NCI-H460 (cell line): ENCODE results near the gene PRDM16. TPM values are rescaled to one million over a fixed set of nuclear protein-coding genes. Genes with fewer than 3 reads are reported as not detected.

Experiments used
- DNase-seq: peaks from one replicate; pipeline ENCODE4 v3.0.0-alpha.2; 2016; ENCODE audit warnings: low read depth; ENCODE audit errors: extremely low read depth
- total RNA-seq: library from RNA; depleted of rRNA; stranded (reverse); fragments of >200 nt; shearing (Covaris generic); gene quantifications from 2 replicates; pipeline ENCODE4 v1.2.3, GENCODE V29; 2014

The PRDM16 gene
- total RNA-seq, 1 experiment from 2014 or later = 2.2 TPM

- no peak for DNase-seq
Observed at GRCh38 chr1:3372317-3372716, 303.3 kb downstream of the PRDM16 start.

DNA sequence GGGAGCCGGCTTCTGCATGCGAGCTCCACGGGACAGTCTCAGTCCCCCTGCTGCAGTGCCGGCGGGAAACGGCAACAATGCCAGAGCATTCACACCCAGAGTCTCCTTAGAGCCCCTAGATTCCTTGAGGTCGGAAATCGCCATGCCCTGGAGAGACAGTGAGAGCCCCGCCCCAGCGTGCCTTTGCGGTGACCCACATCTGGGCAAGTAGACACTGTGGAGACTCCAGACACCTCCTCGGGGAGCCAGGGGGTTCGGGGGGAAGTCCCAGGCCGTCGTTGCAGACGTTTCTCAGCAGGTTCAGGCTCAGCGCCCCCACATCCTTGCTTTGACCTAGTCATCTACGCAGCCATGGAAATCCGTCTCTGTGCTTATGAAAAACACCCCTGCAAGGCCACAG lies 304.2 kb downstream of the PRDM16 start:
- no peak for DNase-seq

- no peak for DNase-seq
Observed at GRCh38 chr1:3373700-3374405, 304.9 kb downstream of the PRDM16 start.

DNA sequence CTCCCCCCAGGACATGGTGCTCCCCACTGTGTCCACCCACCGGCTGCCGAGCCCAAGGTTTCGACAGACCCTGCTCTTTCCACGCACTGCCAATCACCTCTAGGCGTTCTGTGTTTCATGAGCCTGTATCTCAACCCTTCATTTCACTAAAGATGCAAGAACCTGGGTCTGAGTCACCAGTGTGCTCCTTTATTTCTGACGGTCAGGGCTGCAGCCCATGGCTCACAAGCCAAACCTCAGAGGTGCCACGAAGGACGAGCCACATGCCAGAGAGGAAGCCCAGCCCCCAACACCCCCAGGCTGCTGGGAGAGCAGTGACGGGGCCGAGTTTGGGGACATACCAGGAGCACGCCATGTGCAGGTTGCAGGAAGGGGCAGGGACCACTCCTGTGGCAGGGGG lies 306.2 kb downstream of the PRDM16 start:
- DNase-seq = no peak

DNA sequence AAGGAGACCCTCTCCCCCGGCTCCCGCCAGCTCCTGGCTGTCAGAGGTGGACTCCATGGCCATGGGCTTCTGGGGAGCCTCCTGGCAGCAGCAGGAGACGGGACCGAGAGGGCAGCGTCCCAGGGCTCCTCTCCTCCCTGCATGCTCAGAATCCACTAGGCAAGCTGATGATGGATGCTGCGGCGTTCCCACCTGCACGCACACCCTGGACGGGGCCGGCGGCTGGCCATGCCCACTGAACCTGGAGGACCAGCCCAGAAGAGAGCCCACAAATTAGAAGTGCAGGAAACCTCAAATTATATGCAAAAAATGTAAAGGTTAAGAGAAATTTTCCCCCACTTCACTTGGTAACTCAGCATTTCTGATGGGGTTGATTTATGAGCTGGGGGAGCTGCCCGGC lies 308.2 kb downstream of the PRDM16 start:
- no peak for DNase-seq

- DNase-seq = no peak
Observed at GRCh38 chr1:3377604-3378279, 308.7 kb downstream of the PRDM16 start.

DNA sequence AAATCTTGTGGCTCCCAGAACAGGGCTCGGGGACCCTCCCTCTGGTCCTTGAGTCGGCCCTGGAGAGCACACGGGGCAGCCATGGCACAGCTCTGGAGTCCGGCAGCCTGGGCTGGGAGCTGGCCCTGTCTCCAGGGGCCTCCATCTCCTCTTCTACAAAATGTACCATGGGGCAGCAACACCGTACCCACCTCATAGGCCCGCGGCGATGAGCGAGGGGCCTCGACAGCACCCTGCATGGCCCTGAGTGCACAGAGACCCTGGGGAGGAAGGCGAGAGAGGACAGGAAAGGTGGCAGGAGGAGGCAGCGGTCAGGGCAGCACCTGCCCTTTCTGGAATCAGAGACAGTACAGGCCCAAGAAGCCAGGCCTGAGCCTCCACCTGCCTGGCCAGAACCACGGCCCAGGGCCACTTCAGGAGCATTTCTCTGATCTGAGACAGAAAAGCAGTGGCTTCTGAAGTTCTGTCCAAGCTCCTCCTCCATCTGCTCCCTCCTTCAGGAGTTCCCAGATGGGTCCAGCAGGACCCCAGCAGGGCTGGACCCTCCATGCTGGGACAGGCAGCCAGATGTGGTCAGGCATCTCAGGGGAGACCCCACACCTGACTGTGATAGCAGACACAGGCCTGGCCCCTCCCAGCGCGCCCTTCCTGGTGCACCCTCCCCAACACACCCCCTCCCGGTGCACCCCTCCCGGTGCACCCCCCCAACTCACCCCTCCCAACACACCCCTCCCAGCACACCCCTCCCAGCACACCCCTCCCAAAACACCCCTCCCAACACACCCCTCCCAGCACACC lies 309.6 kb downstream of the PRDM16 start:
- no peak for DNase-seq

DNA sequence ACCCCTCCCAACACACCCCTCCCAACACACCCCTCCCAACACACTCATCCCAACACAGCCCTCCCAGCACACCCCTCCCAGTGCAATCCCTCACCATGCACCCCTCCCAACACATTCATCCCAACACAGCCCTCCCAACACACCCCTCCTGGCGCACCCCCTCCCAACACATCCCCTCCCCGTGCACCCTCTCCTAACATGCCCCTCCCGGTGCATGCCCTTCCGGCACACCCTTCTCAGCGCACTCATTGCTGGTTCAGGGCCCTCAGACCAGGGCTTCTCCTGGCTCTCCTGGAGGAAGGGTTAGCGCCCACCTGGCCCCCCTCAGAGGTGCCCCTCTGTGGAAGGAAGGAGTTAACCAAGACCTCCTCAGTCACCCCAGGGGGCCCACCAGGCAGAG lies 310.9 kb downstream of the PRDM16 start:
- no peak for DNase-seq

- DNase-seq = no peak
Observed at GRCh38 chr1:3380469-3380868, 311.5 kb downstream of the PRDM16 start.

DNA sequence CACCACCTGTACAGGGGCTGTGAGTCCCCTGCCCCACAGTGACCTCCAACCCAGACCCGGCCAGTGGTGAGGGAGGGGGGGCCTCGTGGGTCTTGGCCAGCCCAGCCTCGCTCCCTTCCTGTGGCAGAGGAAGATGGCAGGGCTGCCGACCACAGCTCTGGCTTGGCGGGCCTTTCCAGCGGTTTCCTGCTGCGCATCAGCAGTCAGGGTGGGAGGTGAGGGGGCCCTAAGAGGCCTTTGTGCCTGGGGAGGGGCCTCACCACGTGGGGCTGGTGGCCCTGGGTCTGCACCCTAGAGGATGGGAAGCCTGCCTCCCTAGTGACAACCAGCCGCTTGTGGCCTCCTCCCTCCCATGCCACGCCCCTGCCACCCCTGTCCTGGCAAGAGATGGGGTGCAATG lies 312.9 kb downstream of the PRDM16 start:
- no peak for DNase-seq

- DNase-seq = no peak
Observed at GRCh38 chr1:3382326-3383057, 313.5 kb downstream of the PRDM16 start.

- DNase-seq = no peak
Observed at GRCh38 chr1:3383679-3384078, 314.7 kb downstream of the PRDM16 start.

DNA sequence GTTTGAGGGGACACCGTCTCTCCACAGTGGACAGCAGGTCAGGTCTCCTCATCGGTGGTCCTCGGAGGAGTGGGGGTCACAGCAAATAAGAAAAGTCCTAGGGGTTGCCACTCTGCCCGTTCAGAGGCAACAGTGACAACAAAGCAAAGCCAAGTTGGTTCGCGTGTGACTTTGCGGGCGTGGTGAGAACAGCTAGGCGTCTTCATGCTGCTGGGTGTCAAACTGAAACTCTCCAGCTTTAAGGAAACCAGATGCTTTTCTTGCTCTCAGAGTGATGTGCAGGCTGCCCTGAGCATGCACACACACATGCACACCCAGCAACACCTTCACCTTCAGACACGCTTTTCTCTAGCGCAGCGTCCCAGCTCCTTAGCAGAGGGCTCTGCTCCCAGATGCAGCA lies 315.4 kb downstream of the PRDM16 start:
- DNase-seq = no peak

GRCh38 chr1:3386205-3387002 lies 317.4 kb downstream of the PRDM16 start:
- no peak for DNase-seq

GRCh38 chr1:3387401-3387800 lies 318.4 kb downstream of the PRDM16 start:
- DNase-seq = no peak

GRCh38 chr1:3389093-3389833 lies 320.3 kb downstream of the PRDM16 start:
- DNase-seq = no peak

DNA sequence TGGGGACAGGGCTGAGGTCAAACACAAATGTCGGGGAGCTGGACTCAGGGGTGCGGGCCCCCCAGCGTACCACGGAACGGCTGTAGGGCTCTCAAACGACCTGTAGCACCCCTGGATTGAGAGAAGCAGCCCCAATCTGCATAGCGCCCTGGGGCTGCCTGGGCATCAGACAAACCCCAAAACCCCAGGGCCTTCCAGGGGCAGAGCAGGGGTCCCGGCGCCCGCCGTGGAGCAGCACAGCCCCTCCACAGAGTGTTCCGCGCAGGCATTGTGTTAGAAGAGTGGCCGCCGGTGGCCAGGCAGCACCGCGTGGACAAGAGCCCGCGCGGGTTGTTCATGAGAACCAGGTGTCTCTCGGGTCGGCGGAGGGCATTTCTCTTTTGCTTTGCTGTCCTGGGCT lies 321.3 kb downstream of the PRDM16 start:
- DNase-seq = no peak

DNA sequence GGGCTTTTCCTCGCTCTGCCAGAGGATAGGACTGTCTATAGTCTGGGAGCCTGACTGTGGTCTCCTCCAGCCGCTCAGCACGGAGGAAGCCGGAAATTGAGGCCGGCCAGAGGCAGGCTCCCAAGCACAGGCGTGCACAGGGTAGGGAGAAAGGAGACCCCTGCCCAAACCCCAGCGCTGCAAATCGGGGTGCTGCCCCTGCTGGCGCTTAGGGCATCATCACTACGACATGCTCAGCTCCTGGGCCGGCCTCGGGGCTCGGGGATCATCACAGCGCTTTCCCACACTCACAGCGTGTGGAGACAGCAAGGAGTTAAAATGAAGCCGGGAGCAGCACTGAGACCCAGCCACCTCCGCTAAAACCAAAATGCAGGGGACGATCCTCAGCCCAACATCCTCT lies 322.7 kb downstream of the PRDM16 start:
- DNase-seq = no peak
